HUDEP-2 (cell line): ENCODE data around the gene HEMGN.

Source experiments
- DNase-seq, 76 experiments: peaks; one replicate each; lab custom pipeline; 2025; ENCODE audit not compliant: unreplicated experiment in 76 of 76; lab: John Stamatoyannopoulos, UW

The HEMGN gene

DNA sequence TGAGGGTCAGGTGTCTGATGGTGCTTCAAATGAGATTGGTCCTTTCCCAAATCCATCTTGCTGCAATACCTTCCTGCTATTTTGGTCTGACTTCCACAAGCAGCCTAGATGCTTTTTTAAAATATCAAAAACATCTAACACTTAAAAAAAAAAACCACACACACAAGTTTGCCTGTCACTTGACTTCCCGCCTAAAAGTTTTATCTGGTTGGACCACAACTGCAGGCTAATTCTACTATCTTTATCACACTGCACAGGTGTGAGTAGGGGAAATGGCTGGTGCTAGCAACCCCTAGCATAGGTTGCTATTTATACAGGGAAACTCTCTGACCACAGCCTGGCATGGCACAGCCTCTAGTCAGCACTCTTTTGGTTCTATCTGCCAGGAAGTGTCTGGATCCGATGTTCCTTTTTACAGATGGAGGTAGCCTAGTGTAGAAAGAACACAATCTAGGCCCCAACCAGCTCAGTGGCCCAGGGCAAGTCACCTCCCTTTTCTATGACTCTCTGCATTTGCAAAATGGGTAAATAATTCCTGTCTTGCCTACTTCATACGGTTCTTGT, at the start of gene HEMGN:
HEMGN (minus strand) TSS at position 92 of the 564 bp plus-strand sequence; CDS start at position 56, 36 bp downstream.
- DNase-seq = peak in 75 of 76 experiments; percentile 12 to 95 (median 71)

GRCh38 chr9:97987487-97987886, 49.5 kb upstream of the HEMGN start:
- DNase-seq = no peak

- peak in 35 of 76 experiments; percentile 6 to 77 (median 34) for DNase-seq
Measured at GRCh38 chr9:97985058-97985861, 47.3 kb upstream of the HEMGN start.

DNA sequence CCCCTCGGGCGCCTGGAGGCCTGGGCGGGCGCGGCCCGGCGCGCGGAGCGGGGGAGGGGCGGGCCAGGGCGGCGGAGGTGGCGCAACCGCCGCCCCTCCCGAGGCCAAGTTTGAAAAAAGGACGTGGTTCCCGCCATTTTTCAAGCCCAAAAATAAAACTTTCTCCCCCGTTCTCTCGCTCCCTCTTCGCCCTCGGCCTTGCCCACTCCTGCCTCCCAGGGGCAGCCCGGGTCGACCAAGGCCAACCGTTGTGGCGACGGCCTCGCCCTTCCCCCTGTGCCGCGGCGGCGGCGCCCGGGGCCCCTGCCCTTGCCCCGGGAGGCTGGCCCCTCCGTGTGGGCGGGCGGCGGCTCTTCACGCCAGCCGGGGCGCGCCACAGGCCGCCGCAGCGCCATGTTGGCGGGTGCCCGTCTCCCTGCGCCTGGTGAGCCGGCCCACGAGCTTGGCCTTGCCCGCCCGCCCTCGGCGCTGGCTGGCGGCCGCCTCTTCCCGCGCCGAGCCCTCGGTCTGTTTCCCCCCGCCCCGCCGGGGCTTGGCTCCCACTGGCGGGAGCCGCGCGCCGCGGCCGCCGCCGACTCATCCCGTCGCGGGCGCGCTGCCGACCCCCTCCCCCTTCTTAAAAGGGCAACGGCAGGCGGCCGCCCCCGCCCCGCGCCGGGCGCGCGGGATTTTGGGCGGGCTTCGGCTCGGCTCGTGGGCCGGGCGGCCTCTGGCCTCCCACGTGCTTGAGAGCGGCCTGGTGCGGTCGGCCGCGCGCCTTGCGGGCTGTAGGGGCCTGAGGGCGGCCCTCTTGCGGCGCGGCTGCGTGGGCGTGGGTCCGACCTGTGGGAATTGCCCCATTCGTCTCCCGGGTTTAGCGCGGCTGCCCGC, 46.5 kb upstream of the HEMGN start:
- peak in 65 of 76 experiments; percentile 4 to 80 (median 58) for DNase-seq

GRCh38 chr9:97983589-97984187, 45.7 kb upstream of the HEMGN start:
- DNase-seq = peak in 6 of 76 experiments; percentile 23 to 49 (median 42)

GRCh38 chr9:97982683-97983588, 45.0 kb upstream of the HEMGN start, which contains the start of gene ANP32B:
ANP32B (plus strand) TSS chr9:97983341; CDS start chr9:97983556, 215 bp downstream.
- peak in 74 of 76 experiments; percentile 54 to 94 (median 88) for DNase-seq

- DNase-seq = peak in 15 of 76 experiments; percentile 7 to 56 (median 30)
Measured at GRCh38 chr9:97981846-97982682, 44.1 kb upstream of the HEMGN start.

- DNase-seq = peak in 65 of 76 experiments; percentile 7 to 68 (median 36)
Measured at GRCh38 chr9:97980918-97981845, 43.2 kb upstream of the HEMGN start.

GRCh38 chr9:97980479-97980803, 42.5 kb upstream of the HEMGN start:
- DNase-seq = peak in 14 of 76 experiments; percentile 8 to 65 (median 28)

GRCh38 chr9:97979788-97980478, 42.0 kb upstream of the HEMGN start:
- no peak for DNase-seq

GRCh38 chr9:97978371-97979130, 40.6 kb upstream of the HEMGN start:
- DNase-seq = no peak

DNA sequence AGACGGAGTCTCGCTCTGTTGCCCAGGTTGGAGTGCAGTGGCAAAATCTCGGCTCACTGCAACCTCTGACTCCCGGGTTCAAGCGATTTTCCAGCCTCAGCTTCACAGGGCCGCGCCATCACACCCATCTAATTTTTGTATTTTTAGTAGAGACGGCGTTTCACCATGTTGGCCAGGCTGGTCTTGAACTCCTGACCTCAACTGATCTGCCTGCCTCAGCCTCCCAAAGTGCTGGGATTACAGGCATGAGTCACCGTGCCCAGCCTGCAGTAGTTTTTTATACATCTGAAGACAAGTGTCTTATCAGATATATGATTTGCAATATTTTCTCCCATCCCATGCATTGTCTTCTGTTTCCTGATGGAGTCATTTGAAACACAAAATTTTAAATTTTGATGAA, 38.7 kb upstream of the HEMGN start:
- peak in 1 of 76 experiments; percentile 11 for DNase-seq

GRCh38 chr9:97975376-97975775, 37.4 kb upstream of the HEMGN start:
- DNase-seq = no peak

DNA sequence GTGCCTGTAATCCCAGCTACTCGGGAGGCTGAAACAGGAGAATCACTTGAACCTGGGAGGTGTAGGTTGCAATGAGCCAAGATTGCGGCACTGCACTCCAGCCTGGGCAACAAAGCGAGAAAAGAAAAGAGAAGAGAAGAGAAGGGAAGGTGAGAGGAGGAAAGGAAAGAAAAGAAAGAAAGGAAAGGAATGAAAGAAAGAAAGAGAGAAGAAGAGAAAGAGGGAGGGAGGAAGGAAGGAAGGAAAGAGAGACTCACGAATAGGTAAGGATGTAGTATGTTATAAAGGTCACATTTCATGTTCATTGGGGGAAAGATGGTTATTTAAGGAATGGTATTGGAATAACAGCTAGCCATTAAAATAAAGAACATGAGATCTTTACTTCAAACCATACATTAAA, 34.8 kb upstream of the HEMGN start:
- no peak for DNase-seq

GRCh38 chr9:97970165-97970564, 32.2 kb upstream of the HEMGN start:
- DNase-seq = no peak

DNA sequence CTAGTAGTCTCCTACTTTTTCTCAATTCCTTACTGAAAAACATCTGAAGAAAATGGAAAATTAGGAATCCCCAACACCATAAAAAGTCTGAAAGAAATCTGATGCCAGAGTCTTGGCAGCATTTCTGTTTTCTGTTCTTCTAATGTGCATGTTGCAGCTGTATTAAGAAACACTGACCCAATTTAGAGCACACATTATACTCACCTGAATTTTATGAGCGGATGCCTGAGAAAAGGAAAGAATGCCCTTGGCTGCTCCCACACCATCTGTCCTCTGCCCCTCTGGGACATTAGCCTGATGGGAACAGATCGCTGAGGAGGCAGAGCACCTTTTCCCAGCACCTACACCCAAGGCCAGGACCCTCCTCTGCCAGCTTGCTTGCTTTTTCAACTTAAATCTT, 31.0 kb upstream of the HEMGN start:
- DNase-seq = no peak
